GM23338 (cell line): Measurements from ENCODE around the gene SCG5.

Experiments used
- CTCF ChIP-seq, 2 experiments: fragments of 200-600 bp in 1 of 2; sonication (generic) in 1 of 2; conservative IDR thresholded peaks; 2 replicates each; pipeline versions ENCODE4 v1.5.1 to v1.6.1; 2016 to 2017; ENCODE audit warnings: antibody characterized with exemption in 2 of 2, low read depth in 2 of 2, mild to moderate bottlenecking in 2 of 2, moderate library complexity in 1 of 2
- ETS1 ChIP-seq: IDR thresholded peaks from 2 replicates; pipeline ENCODE4 v1.6.1; 2016; ENCODE audit warnings: antibody characterized with exemption
- EZH2 ChIP-seq: fragments of 200-600 bp; sonication (generic); IDR thresholded peaks from one replicate; pipeline ENCODE4 v1.8.0; 2017; ENCODE audit warnings: antibody characterized with exemption, mild to moderate bottlenecking, low read depth; ENCODE audit not compliant: unreplicated experiment
- EZH2phosphoT487 ChIP-seq: fragments of 200-600 bp; sonication (generic); IDR thresholded peaks from one replicate; pipeline ENCODE4 v1.8.1; 2018; ENCODE audit warnings: antibody characterized with exemption; ENCODE audit not compliant: unreplicated experiment
- POLR2AphosphoS5 ChIP-seq: IDR thresholded peaks from 2 replicates; pipeline ENCODE4 v1.6.1; 2016; ENCODE audit warnings: antibody characterized with exemption, low read depth
- REST ChIP-seq: IDR thresholded peaks from one replicate; pipeline ENCODE4 v1.6.1; 2018; ENCODE audit warnings: antibody characterized with exemption; ENCODE audit not compliant: unreplicated experiment
- ZNF331 ChIP-seq: fragments of 250-450 bp; sonication (Bioruptor Pico); IDR thresholded peaks from 2 replicates; pipeline ENCODE4 v1.5.0; 2020; ENCODE audit warnings: low read depth, mild to moderate bottlenecking, moderate library complexity

GRCh38 chr15:32682977-32683630, 41.6 kb downstream of the SCG5 start:
- TF ChIP-seq POLR2AphosphoS5 (no peak), CTCF (conservative IDR thresholded peaks at IDR 0.05; ENCODE audit: low read depth in 2 of 2) (no peak), EZH2phosphoT487 (no peak), ETS1 (no peak), ZNF331 (CRISPR knock-in tag) (no peak), REST (no peak), EZH2 (no peak)
